Panc1 (cell line): ENCODE results near the gene SLC25A34.

Experiments used
- REST ChIP-seq, 2 experiments: IDR thresholded peaks; 2 replicates each; pipeline ENCODE4 v1.6.1; 2011 to 2012; ENCODE audit warnings: low read depth in 2 of 2, control low read depth in 1 of 2, low read length in 1 of 2, mild to moderate bottlenecking in 1 of 2, moderate library complexity in 1 of 2; ENCODE audit not compliant: insufficient read depth in 1 of 2
- TF ChIP-seq, protein P1 (sequence below): fragments of 450-650 bp; IDR thresholded peaks from 2 replicates; pipeline ENCODE4 v1.5.1; 2017; ENCODE audit warnings: mild to moderate bottlenecking

DNA sequence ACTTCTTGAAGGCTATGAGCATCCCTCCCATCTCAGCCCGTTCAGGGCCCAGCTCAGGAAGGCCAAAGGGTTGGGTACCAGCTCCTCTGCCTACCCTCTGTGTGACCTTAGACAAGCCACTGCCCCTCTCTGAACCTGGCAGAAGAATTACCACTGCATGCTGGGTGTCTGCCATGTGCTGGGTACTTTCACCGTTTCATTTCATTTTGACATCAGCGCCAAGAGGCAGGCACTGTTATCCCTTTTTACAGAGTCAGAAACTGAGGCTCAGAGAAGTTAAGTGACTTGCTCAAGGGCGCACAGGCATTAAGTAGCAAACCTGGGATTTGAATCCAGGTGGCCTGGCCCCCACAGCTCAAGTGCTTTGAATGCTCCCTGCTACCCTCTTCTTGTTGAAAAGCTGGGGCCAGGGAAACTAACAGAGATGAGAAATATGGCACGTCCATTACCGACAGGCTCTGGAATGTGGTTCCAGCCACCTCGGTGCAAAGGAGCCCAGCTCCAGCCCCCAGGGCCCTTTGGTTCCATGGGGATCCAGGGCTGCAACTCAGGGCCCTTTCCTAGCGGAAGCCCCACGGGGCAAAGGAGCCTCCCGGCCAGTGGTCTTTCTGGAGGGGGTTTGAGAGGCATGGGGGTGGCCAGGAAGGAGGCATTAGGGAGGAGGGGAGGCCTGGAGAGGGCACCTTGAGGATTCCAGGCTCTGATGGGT, 12.8 kb downstream of the SLC25A34 start:
- TF ChIP-seq, protein P1, sequence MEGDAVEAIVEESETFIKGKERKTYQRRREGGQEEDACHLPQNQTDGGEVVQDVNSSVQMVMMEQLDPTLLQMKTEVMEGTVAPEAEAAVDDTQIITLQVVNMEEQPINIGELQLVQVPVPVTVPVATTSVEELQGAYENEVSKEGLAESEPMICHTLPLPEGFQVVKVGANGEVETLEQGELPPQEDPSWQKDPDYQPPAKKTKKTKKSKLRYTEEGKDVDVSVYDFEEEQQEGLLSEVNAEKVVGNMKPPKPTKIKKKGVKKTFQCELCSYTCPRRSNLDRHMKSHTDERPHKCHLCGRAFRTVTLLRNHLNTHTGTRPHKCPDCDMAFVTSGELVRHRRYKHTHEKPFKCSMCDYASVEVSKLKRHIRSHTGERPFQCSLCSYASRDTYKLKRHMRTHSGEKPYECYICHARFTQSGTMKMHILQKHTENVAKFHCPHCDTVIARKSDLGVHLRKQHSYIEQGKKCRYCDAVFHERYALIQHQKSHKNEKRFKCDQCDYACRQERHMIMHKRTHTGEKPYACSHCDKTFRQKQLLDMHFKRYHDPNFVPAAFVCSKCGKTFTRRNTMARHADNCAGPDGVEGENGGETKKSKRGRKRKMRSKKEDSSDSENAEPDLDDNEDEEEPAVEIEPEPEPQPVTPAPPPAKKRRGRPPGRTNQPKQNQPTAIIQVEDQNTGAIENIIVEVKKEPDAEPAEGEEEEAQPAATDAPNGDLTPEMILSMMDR, result no peak
- no peak for TF ChIP-seq REST (IDR thresholded peaks at IDR 0.05; ENCODE audit: insufficient read depth in 1 of 2, low read depth in 2 of 2, low read length in 1 of 2)
